Measurements from ENCODE around the gene SEC62. TPM values are rescaled to one million over a fixed set of nuclear protein-coding genes. Genes with fewer than 3 reads are reported as not detected.

The SEC62 gene
- total and polyA plus RNA-seq, 7 donors: 38.1 to 78.2 (median 68.8) TPM

DNA sequence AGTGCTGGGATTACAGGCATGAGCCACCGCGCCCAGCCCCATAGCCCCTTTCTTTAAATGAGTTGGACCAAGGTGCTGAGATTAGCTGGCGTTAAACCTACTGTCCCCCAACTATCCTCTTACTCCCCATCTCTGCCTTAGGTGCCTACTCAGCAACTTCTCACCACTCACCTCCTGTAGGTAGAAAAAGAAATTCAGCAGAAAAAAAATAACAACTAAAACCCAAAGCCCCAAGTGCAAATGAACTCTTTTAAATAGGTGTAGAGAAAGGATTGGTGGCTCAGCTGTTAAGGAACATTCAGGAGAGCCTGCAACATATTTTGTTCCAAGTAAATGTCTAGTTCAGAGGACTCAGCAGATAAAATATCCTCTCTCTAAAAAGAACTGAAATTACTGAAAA lies 35.8 kb upstream of the SEC62 start:
- 92 to 96% (median 95%) methylated on average over 3 of the region's 3 CpGs for WGBS, 3 donors
- intact Hi-C loops (cut with DNase I): no loop called here
- Histone ChIP-seq H3K27me3 (ENCODE audit: insufficient read depth in 3 of 3, low read length in 2 of 3) (peaks cover 0 to 2% (median 0%) of the 10 kb centered on the region in 3 donors), H3K36me3 (ENCODE audit: insufficient read depth in 1 of 2, low read depth in 1 of 2) (no peaks in the 10 kb centered on the region), H3K9me3 (no peaks in the 10 kb centered on the region), H3K27ac (no peak overlapping the region), H3K4me3 (no peak overlapping the region), H3K4me1 (no peaks in the 10 kb centered on the region)
- ATAC-seq: no peak
- DNase-seq: no peak
- TF ChIP-seq, protein P1, sequence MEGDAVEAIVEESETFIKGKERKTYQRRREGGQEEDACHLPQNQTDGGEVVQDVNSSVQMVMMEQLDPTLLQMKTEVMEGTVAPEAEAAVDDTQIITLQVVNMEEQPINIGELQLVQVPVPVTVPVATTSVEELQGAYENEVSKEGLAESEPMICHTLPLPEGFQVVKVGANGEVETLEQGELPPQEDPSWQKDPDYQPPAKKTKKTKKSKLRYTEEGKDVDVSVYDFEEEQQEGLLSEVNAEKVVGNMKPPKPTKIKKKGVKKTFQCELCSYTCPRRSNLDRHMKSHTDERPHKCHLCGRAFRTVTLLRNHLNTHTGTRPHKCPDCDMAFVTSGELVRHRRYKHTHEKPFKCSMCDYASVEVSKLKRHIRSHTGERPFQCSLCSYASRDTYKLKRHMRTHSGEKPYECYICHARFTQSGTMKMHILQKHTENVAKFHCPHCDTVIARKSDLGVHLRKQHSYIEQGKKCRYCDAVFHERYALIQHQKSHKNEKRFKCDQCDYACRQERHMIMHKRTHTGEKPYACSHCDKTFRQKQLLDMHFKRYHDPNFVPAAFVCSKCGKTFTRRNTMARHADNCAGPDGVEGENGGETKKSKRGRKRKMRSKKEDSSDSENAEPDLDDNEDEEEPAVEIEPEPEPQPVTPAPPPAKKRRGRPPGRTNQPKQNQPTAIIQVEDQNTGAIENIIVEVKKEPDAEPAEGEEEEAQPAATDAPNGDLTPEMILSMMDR (IDR thresholded peaks at IDR 0.05): no peak

DNA sequence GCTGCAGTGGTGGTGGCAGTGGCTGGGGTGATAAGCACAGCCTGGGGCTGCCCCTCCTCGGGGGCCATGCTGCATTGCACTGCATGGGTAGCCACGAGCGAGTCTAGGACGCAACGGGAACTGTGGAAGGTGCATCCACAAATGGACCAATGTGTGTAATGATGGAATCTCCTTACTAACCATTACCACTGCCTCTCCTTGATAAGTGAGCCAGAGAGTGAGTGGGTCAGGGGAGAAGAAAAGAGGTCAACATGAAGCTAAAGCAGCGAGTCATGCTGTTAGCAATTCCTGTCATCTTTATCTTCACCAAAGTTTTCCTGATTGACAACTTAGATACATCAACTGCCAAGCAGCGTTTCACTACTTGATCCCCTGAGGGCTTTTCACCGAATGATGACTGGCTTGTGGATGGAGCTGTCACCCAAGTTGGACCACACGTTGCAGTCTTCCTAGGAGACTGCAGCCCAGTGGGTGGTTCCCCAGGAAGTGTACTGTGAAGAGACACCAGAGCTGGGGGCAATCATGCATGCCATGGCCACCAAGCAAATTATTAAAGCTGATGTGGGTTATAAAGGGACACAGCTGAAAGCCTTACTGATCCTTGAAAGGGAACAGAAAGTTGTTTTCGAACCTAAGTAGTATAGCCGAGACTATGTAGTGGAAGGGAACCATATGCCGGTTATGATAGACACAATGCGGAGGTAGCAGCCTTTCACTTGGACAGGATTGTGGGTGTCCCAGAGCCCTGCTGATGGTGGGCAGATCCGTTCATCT lies 34.7 kb upstream of the SEC62 start:
- Histone ChIP-seq H3K27ac (no peak overlapping the region), H3K36me3 (ENCODE audit: insufficient read depth in 1 of 2, low read depth in 1 of 2) (no peaks in the 10 kb centered on the region), H3K4me1 (no peaks in the 10 kb centered on the region), H3K9me3 (no peaks in the 10 kb centered on the region), H3K4me3 (no peak overlapping the region), H3K27me3 (ENCODE audit: insufficient read depth in 3 of 3, low read length in 2 of 3) (peaks cover 0 to 2% (median 0%) of the 10 kb centered on the region in 3 donors)
- WGBS, 3 donors: 82 to 86% (median 84%) methylated on average over 14 of the region's 14 CpGs
- intact Hi-C loops (cut with DNase I): no loop called here
- no peak for ATAC-seq
- DNase-seq: no peak
- TF ChIP-seq, protein P1 (IDR thresholded peaks at IDR 0.05): no peak

DNA sequence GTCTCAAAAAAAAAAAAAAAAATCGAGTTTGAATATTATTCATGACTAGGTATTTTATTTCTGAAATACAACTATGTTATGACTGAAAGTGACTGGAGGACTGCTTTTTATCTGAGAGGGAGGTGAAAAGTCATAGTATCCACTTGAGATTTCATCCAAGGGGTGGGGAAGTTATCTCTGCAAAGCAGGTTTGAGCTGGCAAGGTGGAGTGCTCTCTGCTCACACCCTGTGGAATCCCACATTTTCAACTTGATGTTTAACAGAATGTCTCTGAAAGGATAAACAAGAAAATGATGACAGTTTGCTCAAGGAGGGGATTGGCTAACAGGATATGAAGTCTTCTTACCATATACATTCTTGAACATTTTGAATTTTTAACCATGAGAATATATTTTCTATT lies 27.3 kb upstream of the SEC62 start:
- Histone ChIP-seq H3K9me3 (no peaks in the 10 kb centered on the region), H3K36me3 (ENCODE audit: insufficient read depth in 1 of 2, low read depth in 1 of 2) (no peaks in the 10 kb centered on the region), H3K27me3 (ENCODE audit: insufficient read depth in 3 of 3, low read length in 2 of 3) (peaks cover 0 to 8% (median 2%) of the 10 kb centered on the region in 3 donors), H3K4me1 (no peaks in the 10 kb centered on the region), H3K4me3 (no peak overlapping the region), H3K27ac (no peak overlapping the region)
- intact Hi-C loops (cut with DNase I): no loop called here
- 38 to 55% (median 48%) methylated on average over 1 of the region's 1 CpG for WGBS, 3 donors
- TF ChIP-seq, protein P1 (IDR thresholded peaks at IDR 0.05): no peak
- ATAC-seq: no peak
- no peak for DNase-seq

DNA sequence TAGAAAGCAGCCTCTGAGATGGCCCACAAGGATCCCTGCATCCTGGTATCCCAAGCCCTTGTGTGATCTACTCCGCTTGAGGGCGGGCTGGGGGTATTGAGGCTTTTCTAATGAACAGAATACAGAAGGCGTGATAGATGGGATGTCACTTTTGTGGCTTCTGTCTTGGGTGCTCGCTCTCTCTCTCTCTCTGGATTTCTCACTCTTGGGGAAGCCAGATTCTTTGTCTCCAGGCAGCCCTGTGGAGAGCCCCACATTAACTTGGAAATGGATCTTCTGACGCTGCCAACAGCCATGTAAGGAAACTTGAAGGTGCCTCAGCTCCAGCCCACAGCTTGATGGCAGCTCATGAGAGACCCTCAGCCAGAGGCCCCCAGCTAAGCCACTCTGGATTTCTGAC lies 26.9 kb upstream of the SEC62 start:
- TF ChIP-seq, protein P1 (IDR thresholded peaks at IDR 0.05): no peak
- intact Hi-C loops (cut with DNase I): no loop called here
- Histone ChIP-seq H3K27me3 (ENCODE audit: insufficient read depth in 3 of 3, low read length in 2 of 3) (peaks cover 0 to 8% (median 2%) of the 10 kb centered on the region in 3 donors), H3K4me1 (no peaks in the 10 kb centered on the region), H3K27ac (no peak overlapping the region), H3K36me3 (ENCODE audit: insufficient read depth in 1 of 2, low read depth in 1 of 2) (no peaks in the 10 kb centered on the region), H3K4me3 (no peak overlapping the region), H3K9me3 (no peaks in the 10 kb centered on the region)
- WGBS, 3 donors: 74 to 82% (median 79%) methylated on average over 5 of the region's 5 CpGs
- DNase-seq (no peak), ATAC-seq (no peak)
